ENCODE results near the gene BRIX1.
A peak's percentile ranks its signal among the peaks of the same experiment; 100 is the strongest.
"Not testable (repeated sequence)": the region's sequence is repeated elsewhere in the genome, so short reads cannot be mapped to it uniquely, and the experiment has no call there.

The BRIX1 gene

GRCh38 chr5:34970552-34970951 lies 55.0 kb downstream of the BRIX1 start:
- H3K4me3 ChIP-seq (ENCODE audit: control insufficient read depth, low read depth, low read length): no peak overlapping the region
- TF ChIP-seq CTCF (conservative IDR thresholded peaks at IDR 0.05; ENCODE audit: control insufficient read depth, insufficient read depth, low read depth, low read length): no peak
- DNase-seq (ENCODE audit: low read depth): peak; percentile 11

- DNase-seq (ENCODE audit: low read depth); H3K4me3 ChIP-seq (ENCODE audit: control insufficient read depth, low read depth, low read length): not testable (repeated sequence)
Measured at GRCh38 chr5:34971655-34972054, 56.1 kb downstream of the BRIX1 start.
